Activated CD8-positive, alpha-beta memory T cell treated with anti-CD3 and anti-CD28 coated beads for 1 hour (primary cell): ENCODE results near the gene BMPER.

Source experiments
- DNase-seq, 2 donors: peaks; one replicate each; pipeline ENCODE4 v3.0.0-alpha.2; 2020; ENCODE audit warnings: low read depth in 1 of 2; ENCODE audit errors: extremely low read depth in 1 of 2

BMPER gene

GRCh38 chr7:34016876-34017275 lies 111.5 kb downstream of the BMPER start:
- no peak for DNase-seq

DNA sequence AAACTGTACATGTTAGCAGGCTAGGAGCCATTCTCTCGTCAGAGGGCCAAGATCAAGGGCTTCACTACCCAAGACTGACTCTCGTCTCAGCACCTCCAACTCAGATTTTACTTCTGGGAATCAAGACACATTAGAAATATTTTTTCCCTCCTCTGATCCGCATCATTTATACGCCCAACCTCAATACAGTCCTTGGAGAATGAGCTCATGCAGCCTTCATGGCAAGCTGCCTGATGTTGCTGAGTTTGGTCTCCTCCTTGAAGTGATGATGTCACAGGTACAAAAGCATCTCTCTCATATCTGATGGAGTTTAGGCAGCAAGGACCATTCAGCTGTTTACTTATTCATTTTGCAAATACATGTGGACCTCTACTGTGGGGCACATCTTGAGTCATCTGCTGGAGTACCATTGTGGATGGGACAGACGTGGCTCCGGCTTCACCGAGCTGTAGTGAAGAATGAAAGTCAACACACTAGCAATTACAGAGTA lies 114.0 kb downstream of the BMPER start:
- DNase-seq, result no peak

DNA sequence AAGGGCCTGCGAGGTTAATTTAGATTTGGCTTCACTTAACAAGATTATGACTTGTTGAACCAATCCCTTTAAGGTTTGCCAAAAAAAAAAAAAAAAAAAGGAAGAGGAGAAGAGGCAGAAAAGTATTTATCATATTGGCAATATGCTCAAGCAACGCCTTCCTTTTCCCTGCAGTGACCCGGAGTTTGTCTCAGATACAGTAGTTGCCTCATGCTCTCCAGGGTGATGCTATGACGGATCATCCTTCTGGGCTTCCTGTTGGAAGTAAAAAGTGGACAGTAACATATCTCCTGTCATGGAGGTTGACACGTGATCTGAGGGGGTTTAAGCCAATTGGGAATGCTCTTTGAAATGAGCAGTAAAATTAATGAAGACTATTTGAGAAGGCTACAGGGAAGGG lies 117.3 kb downstream of the BMPER start:
- no peak for DNase-seq

DNA sequence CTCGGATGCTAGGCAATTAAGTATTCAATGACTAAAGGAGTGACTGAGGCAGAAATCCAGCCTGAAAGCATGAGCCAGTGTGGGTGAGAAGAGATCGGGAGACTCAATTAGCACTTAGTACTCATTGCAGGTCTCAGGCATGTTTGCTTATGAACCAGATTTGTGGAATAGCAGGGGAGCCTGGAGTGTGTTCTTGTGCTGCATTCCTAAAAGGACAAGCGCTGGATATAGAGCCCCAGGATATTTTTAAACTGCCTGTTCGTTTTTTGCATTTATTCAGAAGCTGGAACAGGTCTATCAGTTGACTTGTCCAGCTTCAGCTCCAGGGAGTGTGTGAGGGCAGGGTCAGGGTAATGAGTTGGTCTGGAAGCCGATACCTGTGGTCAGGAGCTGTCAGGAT lies 120.3 kb downstream of the BMPER start:
- DNase-seq, result no peak

GRCh38 chr7:34026481-34027190 lies 121.3 kb downstream of the BMPER start:
- no peak for DNase-seq

- no peak for DNase-seq
Observed at GRCh38 chr7:34031156-34031555, 125.8 kb downstream of the BMPER start.

- no peak for DNase-seq
Observed at GRCh38 chr7:34034728-34035127, 129.4 kb downstream of the BMPER start.

GRCh38 chr7:34036051-34036920 lies 130.9 kb downstream of the BMPER start:
- no peak for DNase-seq

- no peak for DNase-seq
Observed at GRCh38 chr7:34036972-34037792, 131.8 kb downstream of the BMPER start.

DNA sequence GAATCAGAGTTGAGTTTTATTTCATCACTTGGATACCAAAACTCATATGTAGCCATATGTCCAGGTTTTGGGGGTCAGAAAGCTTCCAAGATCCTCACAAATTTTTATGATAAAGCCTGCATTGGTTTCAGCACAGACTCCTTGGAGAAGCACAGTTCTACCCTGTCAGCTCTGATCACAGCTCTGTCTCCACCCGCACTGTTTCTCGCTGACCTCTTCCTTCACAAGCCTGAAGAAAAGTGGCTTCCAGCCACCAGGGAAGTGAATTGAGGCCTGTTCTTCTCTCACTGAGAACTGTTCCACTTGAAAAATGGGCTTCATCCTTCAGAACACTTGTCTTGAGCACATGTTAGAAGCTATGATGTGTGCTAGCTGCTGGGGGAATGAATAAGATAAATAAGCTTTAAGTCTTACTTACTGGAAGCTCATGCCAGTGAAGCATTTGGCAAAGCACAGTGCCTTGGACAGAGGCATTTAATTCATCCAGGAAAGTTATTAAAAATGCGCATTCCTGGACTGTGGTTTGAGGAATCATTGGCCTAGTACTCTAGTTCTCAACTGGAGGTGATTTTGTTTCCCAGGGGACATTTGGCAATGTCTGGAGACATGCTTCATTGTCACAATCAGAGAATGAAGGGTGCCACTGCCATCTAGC lies 133.6 kb downstream of the BMPER start:
- DNase-seq, result no peak

DNA sequence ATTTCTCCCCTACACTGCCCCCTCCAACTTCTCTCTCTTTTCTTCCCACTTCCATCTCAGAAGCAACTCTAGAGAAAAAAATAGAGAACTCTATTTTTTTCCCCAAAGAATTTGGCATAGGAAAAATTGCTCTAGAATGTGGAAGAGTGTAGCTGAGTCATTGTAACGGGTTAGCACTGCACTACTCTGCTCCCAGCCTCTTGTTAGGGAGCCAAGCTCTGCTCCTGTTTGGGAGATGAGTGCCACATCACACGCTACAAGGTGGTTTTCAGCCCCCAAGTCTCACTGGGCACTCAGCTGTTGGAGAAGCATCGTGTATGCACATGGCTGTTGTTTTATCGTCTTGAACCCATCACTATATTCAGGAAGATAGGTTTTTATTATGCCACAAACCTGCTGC lies 136.4 kb downstream of the BMPER start:
- no peak for DNase-seq

- DNase-seq, result no peak
Observed at GRCh38 chr7:34042406-34042805, 137.1 kb downstream of the BMPER start.

GRCh38 chr7:34043461-34044305 lies 138.3 kb downstream of the BMPER start:
- no peak for DNase-seq

- no peak for DNase-seq
Observed at GRCh38 chr7:34044306-34044643, 138.9 kb downstream of the BMPER start.

- DNase-seq, result no peak
Observed at GRCh38 chr7:34044734-34045353, 139.5 kb downstream of the BMPER start.

GRCh38 chr7:34048445-34048844 lies 143.1 kb downstream of the BMPER start:
- no peak for DNase-seq

DNA sequence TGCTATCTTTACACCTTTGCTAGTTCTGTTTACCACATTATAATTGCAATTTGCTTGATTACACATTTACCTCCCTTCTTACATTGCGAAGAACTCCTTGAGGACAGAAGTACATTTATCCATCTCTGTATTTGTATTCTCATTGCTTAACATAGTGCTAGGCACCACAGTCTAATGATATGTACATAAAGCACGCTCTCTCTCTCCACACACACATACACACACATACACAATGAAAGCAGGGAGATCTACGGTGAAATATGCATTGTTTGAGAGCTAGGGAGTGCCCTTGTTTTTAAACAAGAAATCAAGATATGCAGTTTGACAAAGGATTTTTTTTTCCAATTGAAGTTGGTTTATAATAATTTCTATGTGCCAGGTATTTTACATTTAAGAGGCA lies 148.7 kb downstream of the BMPER start:
- DNase-seq, result no peak

DNA sequence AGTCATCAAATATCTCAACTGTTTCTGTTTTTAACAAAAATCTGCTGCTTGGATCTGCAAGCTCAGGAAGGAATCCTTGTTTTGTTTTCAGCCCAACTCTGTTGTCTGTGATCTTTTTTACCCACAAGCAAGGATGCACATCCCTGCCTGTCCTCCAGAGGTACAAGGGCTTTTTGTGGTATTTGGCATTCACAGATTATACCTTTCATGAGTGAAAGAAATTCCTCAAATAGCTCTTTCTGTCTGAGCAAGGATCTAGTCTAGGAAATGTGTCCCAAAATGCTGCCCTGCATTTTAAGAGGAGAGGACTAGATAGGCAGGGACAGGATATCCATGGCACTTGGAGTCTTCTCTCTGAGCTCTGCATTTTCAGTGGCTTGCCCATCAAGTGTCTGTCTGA lies 151.8 kb downstream of the BMPER start:
- no peak for DNase-seq

DNA sequence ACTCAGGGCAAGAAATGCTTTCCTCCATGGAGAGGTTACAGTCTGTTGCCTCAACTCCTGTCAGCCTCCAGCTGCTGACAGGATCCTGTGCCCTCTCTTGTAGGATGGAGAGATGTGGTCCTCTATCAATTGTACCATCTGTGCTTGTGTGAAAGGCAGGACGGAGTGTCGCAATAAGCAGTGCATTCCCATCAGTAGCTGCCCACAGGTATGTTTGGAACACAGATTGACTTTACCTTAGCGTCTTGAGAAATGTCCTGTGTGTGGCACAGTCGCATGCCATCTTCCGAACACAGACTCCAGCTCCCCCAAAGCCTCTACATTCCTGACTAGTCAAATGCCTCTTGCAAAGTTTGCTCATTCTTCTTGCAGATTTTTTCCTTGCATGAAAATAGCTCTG lies 152.6 kb downstream of the BMPER start:
- DNase-seq, result no peak

- no peak for DNase-seq
Observed at GRCh38 chr7:34058801-34059135, 153.4 kb downstream of the BMPER start.
